PC-9 (cell line): Measurements from ENCODE around the gene PCDHA1.

ENCODE experiments used
- EZH2 ChIP-seq: fragments of 200-600 bp; sonication (generic); IDR thresholded peaks from 2 replicates; pipeline ENCODE4 v1.8.0; 2017; ENCODE audit warnings: antibody characterized with exemption, low read depth
- TF ChIP-seq, protein P1 (sequence below): fragments of 200-600 bp; sonication (generic); conservative IDR thresholded peaks from 2 replicates; pipeline ENCODE4 v1.6.1; 2017; ENCODE audit warnings: mixed run types, antibody characterized with exemption, mild to moderate bottlenecking, moderate library complexity

DNA sequence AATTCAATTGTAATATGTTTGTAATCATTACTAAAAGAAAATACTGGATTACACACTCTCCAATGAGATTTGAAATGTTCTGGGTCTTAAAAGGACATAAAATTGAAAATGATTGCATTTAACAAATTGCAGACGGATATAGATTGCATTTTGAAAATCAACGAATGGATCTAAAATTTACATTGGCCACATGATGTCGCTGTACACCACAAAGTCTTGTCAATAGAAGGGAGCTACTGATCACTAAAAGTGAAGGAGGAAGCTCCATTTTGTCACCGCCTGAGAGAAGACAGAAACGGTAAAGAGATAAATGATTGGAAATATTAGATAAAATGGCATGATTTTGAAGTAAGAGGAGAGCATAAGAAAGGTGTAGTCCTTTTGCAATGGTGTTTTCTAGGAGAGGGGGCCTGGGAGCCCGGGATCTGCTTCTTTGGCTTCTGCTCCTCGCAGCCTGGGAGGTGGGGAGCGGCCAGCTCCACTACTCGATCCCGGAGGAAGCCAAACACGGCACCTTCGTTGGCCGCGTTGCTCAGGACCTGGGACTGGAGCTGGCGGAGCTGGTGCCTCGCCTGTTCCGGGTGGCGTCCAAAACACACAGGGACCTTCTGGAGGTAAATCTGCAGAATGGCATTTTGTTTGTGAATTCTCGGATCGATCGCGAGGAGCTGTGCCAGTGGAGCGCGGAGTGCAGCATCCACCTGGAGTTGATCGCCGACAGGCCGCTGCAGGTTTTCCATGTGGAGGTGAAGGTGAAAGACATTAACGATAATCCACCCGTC is at the start of gene PCDHA1:
- TF ChIP-seq, protein P1, sequence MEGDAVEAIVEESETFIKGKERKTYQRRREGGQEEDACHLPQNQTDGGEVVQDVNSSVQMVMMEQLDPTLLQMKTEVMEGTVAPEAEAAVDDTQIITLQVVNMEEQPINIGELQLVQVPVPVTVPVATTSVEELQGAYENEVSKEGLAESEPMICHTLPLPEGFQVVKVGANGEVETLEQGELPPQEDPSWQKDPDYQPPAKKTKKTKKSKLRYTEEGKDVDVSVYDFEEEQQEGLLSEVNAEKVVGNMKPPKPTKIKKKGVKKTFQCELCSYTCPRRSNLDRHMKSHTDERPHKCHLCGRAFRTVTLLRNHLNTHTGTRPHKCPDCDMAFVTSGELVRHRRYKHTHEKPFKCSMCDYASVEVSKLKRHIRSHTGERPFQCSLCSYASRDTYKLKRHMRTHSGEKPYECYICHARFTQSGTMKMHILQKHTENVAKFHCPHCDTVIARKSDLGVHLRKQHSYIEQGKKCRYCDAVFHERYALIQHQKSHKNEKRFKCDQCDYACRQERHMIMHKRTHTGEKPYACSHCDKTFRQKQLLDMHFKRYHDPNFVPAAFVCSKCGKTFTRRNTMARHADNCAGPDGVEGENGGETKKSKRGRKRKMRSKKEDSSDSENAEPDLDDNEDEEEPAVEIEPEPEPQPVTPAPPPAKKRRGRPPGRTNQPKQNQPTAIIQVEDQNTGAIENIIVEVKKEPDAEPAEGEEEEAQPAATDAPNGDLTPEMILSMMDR = 0 out of 2 replicates have a peak, but pooled peaks have one; percentile 26
- no peak for TF ChIP-seq EZH2
